KMS-11 (cell line): ENCODE data around the gene ATP8A1.

Experiments used
- H2AFZ ChIP-seq: fragments of 200-600 bp; sonication (generic); 2 replicates; pipeline ENCODE4 v1.6.1; 2016; ENCODE audit warnings: antibody characterized with exemption, mixed run types, low read depth
- H3K27ac ChIP-seq: fragments of 200-600 bp; sonication (generic); 2 replicates; pipeline ENCODE4 v1.6.1; 2016; ENCODE audit warnings: mild to moderate bottlenecking, mixed run types
- H3K27me3 ChIP-seq: fragments of 200-600 bp; sonication (generic); 2 replicates; pipeline ENCODE4 v1.6.1; 2017; ENCODE audit warnings: mild to moderate bottlenecking, low read depth, mixed run types, moderate library complexity; ENCODE audit not compliant: insufficient read depth
- H3K36me3 ChIP-seq: fragments of 200-600 bp; sonication (generic); 2 replicates; pipeline ENCODE4 v1.6.1; 2017; ENCODE audit warnings: mild to moderate bottlenecking, mixed run types; ENCODE audit not compliant: insufficient read depth
- H3K4me1 ChIP-seq: fragments of 200-600 bp; sonication (generic); 2 replicates; pipeline ENCODE4 v1.6.1; 2016; ENCODE audit warnings: mild to moderate bottlenecking, low read depth, mixed run types; ENCODE audit not compliant: poor library complexity, severe bottlenecking
- H3K4me2 ChIP-seq: fragments of 200-600 bp; sonication (generic); 2 replicates; pipeline ENCODE4 v1.7.0; 2016; ENCODE audit warnings: mild to moderate bottlenecking, mixed run types
- H3K4me3 ChIP-seq: fragments of 200-600 bp; sonication (generic); IDR thresholded peaks from 2 replicates; pipeline ENCODE4 v1.6.1; 2017; ENCODE audit warnings: low read depth, low read length, mixed read lengths; ENCODE audit not compliant: insufficient read depth
- H3K79me2 ChIP-seq: fragments of 200-600 bp; sonication (generic); 2 replicates; pipeline ENCODE4 v1.6.1; 2016; ENCODE audit warnings: low read depth, mixed run types; ENCODE audit not compliant: insufficient read depth
- H3K9ac ChIP-seq: fragments of 200-600 bp; sonication (generic); 2 replicates; pipeline ENCODE4 v1.6.1; 2016; ENCODE audit warnings: mild to moderate bottlenecking, mixed run types
- H4K20me1 ChIP-seq: fragments of 200-600 bp; sonication (generic); 2 replicates; pipeline ENCODE4 v1.6.1; 2016; ENCODE audit warnings: mild to moderate bottlenecking, mixed run types; ENCODE audit not compliant: insufficient read depth
- TF ChIP-seq, protein P1 (sequence below): fragments of 200-600 bp; sonication (generic); conservative IDR thresholded peaks from 2 replicates; pipeline ENCODE4 v1.6.1; 2017; ENCODE audit warnings: low read depth, mild to moderate bottlenecking, antibody characterized with exemption, low read length, moderate library complexity, mixed read lengths

The ATP8A1 gene

DNA sequence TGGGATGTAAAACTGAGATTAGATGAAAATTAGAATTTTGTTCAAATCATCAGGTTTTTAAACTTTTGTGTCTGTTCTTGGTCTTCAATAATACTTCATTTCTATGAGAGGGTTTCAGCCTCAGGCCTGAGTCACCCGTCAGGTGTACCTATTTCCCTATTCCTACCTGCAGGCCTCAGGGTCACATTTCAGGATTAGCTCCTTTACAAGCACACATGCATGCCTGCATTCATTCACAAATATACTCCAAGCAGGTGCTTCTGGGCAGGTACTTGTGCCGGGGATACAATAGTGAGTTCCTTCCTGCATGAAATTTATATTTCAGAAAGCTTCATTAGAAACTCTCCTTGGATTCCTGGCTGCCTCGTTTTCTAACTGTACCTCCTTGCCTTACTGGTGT, 144.7 kb downstream of the ATP8A1 start:
- no peak overlapping the region for H2AFZ ChIP-seq
- peaks cover 17% of the 10 kb centered on the region for H3K4me1 ChIP-seq
- no peak overlapping the region for H3K27ac ChIP-seq
- no peaks in the 10 kb centered on the region for H3K36me3 ChIP-seq
- TF ChIP-seq, protein P1, sequence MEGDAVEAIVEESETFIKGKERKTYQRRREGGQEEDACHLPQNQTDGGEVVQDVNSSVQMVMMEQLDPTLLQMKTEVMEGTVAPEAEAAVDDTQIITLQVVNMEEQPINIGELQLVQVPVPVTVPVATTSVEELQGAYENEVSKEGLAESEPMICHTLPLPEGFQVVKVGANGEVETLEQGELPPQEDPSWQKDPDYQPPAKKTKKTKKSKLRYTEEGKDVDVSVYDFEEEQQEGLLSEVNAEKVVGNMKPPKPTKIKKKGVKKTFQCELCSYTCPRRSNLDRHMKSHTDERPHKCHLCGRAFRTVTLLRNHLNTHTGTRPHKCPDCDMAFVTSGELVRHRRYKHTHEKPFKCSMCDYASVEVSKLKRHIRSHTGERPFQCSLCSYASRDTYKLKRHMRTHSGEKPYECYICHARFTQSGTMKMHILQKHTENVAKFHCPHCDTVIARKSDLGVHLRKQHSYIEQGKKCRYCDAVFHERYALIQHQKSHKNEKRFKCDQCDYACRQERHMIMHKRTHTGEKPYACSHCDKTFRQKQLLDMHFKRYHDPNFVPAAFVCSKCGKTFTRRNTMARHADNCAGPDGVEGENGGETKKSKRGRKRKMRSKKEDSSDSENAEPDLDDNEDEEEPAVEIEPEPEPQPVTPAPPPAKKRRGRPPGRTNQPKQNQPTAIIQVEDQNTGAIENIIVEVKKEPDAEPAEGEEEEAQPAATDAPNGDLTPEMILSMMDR = no peak
- H3K27me3 ChIP-seq = no peaks in the 10 kb centered on the region
- no peaks in the 10 kb centered on the region for H4K20me1 ChIP-seq
- no peak overlapping the region for H3K9ac ChIP-seq
- no peaks in the 10 kb centered on the region for H3K79me2 ChIP-seq
- no peak overlapping the region for H3K4me2 ChIP-seq
- no peak overlapping the region for H3K4me3 ChIP-seq

DNA sequence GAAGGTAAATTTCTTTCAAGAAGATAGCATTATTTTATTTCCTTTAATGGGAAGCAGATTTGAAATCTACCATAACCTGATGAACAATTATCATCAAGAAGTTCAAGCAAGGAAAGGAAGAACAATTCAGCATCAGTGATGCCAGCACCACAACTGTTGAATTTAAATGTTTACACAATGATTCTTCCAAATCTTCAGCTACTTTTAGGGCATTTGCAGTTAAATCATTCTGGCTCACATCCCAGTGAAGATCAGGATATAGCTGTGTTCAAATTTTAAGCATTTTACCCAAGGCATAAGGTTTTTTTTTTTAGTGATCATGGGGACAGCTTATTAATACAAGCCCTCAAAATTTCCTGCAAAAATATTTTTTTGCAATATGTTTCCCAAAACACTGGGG, 146.7 kb downstream of the ATP8A1 start:
- TF ChIP-seq, protein P1 = no peak
- Histone ChIP-seq H3K4me3 (no peak overlapping the region), H3K27ac (no peak overlapping the region), H3K9ac (no peak overlapping the region), H4K20me1 (no peaks in the 10 kb centered on the region), H3K79me2 (no peaks in the 10 kb centered on the region), H2AFZ (no peak overlapping the region), H3K27me3 (no peaks in the 10 kb centered on the region), H3K36me3 (no peaks in the 10 kb centered on the region), H3K4me1 (peaks cover 8% of the 10 kb centered on the region), H3K4me2 (no peak overlapping the region)

DNA sequence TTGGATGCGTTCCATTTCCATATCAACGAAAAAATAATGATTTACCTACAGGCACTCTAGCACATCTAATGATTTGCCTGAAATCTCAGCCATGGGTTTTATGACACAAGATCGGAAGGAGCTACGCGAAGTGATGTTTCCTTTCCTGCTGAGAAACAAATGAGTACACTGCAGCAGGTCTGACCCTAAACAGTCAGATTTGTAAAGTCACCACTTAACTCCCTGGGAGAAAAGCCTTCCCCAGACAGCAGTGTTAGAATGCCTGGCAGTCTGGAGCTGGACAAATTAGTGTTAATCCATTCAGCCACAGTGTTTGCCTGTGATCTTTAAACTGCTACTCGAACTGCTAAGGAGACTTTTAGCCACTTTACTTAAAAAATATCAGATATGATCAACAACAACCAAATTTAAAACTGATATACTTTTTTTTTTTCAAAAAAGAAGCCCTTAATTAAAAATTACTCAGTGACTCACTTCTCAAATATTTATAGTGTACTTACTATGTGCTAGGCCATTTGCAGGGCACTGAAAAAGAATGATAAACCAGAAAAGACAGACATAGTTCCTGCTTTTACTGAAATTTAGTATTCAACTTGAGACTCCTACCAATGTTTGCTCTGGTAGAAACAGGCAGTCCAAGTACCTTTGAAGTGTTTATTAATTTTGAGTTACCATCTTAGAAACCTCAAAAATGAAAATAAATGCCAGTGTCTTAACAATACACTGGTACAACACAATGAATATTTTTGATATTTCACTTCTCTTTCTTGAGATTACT, 155.1 kb downstream of the ATP8A1 start:
- H3K79me2 ChIP-seq = no peaks in the 10 kb centered on the region
- H2AFZ ChIP-seq = no peak overlapping the region
- H3K27me3 ChIP-seq = no peaks in the 10 kb centered on the region
- H3K36me3 ChIP-seq = no peaks in the 10 kb centered on the region
- H3K27ac ChIP-seq = no peak overlapping the region
- H3K4me2 ChIP-seq = no peak overlapping the region
- no peak overlapping the region for H3K9ac ChIP-seq
- peaks cover 21% of the 10 kb centered on the region for H3K4me1 ChIP-seq
- H3K4me3 ChIP-seq = no peak overlapping the region
- TF ChIP-seq, protein P1 = no peak
- no peaks in the 10 kb centered on the region for H4K20me1 ChIP-seq

DNA sequence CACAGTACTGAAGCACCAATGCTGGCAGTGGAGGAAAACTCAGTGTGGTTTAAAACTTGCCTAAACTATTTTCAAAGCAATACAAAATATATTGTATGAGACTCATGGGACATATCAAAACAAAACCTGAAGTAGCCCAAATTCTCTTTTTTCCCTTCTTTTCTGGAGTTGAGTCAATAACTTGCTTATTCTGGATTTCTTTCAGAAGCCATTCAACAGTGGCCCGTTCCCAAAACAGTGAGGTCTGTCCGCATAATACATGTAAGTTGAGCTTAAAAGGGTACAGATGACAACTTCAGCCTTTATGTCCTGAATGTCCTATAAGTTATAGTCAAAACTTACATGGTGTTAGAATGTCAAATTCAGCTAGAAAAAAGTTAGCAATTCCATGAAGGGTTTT, 158.9 kb downstream of the ATP8A1 start:
- no peaks in the 10 kb centered on the region for H3K36me3 ChIP-seq
- H4K20me1 ChIP-seq = no peaks in the 10 kb centered on the region
- no peaks in the 10 kb centered on the region for H3K27me3 ChIP-seq
- no peak overlapping the region for H2AFZ ChIP-seq
- no peak overlapping the region for H3K4me3 ChIP-seq
- no peak overlapping the region for H3K9ac ChIP-seq
- H3K79me2 ChIP-seq = no peaks in the 10 kb centered on the region
- peaks cover 28% of the 10 kb centered on the region for H3K4me1 ChIP-seq
- TF ChIP-seq, protein P1 = no peak
- H3K4me2 ChIP-seq = no peak overlapping the region
- H3K27ac ChIP-seq = no peak overlapping the region
